OCI-LY7 (cell line): Measurements from ENCODE around the gene LRP1B.

Source experiments
- CTCF ChIP-seq: fragments of 200-600 bp; sonication (generic); conservative IDR thresholded peaks from 2 replicates; pipeline ENCODE4 v1.5.1; 2014; ENCODE audit warnings: mild to moderate bottlenecking, antibody characterized with exemption, low read length, moderate library complexity, mixed read lengths
- EZH2phosphoT487 ChIP-seq: fragments of 200-600 bp; sonication (generic); IDR thresholded peaks from 2 replicates; pipeline ENCODE4 v1.6.1; 2018; ENCODE audit warnings: low read depth, borderline replicate concordance, mild to moderate bottlenecking, mixed run types, antibody characterized with exemption, low read length, moderate library complexity, mixed read lengths

GRCh38 chr2:141782574-141782973 lies 348.2 kb downstream of the LRP1B start:
- TF ChIP-seq EZH2phosphoT487 (no peak), CTCF (no peak)
